Breast epithelium (tissue), 3 donors: Measurements from ENCODE around the gene APLP2.

ENCODE experiments used
- CTCF ChIP-seq, 3 donors: fragments of 450-650 bp; IDR thresholded peaks; one replicate each; pipeline ENCODE4 v1.5.1; 2016 to 2017; ENCODE audit warnings: antibody characterized with exemption in 3 of 3, mild to moderate bottlenecking in 3 of 3, moderate library complexity in 3 of 3
- POLR2A ChIP-seq: fragments of 450-650 bp; IDR thresholded peaks from one replicate; pipeline ENCODE4 v1.6.1; 2016; ENCODE audit warnings: antibody characterized with exemption, mild to moderate bottlenecking, moderate library complexity
- POLR2AphosphoS5 ChIP-seq, 3 donors: sonication (generic); formaldehyde crosslinking; IDR thresholded peaks; one replicate each; pipeline ENCODE4 v1.6.1; 2017; ENCODE audit warnings: antibody characterized with exemption in 3 of 3

- no peak for TF ChIP-seq POLR2A
- TF ChIP-seq CTCF (IDR thresholded peaks at IDR 0.05), result no peak
- TF ChIP-seq POLR2AphosphoS5 (IDR thresholded peaks at IDR 0.05), result no peak
Observed at GRCh38 chr11:130029137-130029536, 40.6 kb upstream of the APLP2 start.
